Measurements from ENCODE around the gene ADIRF. TPM values are rescaled to one million over a fixed set of nuclear protein-coding genes. Genes with fewer than 3 reads are reported as not detected.

ADIRF gene
- total RNA-seq, 2 donors from 2014 or later: not detected

Other genes starting within 250 kb of the ADIRF start
- gene BMPR1A, start 211.9 kb upstream of the ADIRF start, total RNA-seq: 10 to 100 TPM in 1 of 2 donors, 1 to 10 TPM in 1; 3.5 to 14.6 TPM
- not detected for gene MMRN2, start 10.9 kb upstream of the ADIRF start, total RNA-seq
- gene SNCG, start 9.9 kb upstream of the ADIRF start, total RNA-seq: 1 to 10 TPM in 1 of 2 donors, not detected in 1; 1.7 TPM
- gene FAM25A, start 51.8 kb downstream of the ADIRF start, total RNA-seq: not detected
- 100 to 1,000 TPM; 116 to 173 TPM for gene GLUD1, start 126.4 kb downstream of the ADIRF start, total RNA-seq
- gene SHLD2, start 126.7 kb downstream of the ADIRF start, total RNA-seq: 10 to 100 TPM; 24.5 to 30.5 TPM

Data from activated naive CD4-positive, alpha-beta T cell treated with anti-CD3 and anti-CD28 coated beads, Interleukin-2, amount 50 U/mL, for 72 hours (primary cell).